GM10248 (cell line): ENCODE data around the gene HSPB2.

Source experiments
- CTCF ChIA-PET: fragments of 300-600 bp; sonication (Branson Sonifier 250); formaldehyde crosslinking; extraction: SDS; loops from one replicate; lab custom pipeline; 2021; ENCODE audit warnings: antibody characterized with exemption; lab: Yijun Ruan, JAX
- POLR2A ChIA-PET: fragments of 350-650 bp; sonication (Branson Sonifier 250); formaldehyde crosslinking; extraction: SDS; loops from one replicate; lab custom pipeline; 2020; ENCODE audit warnings: antibody characterized with exemption; lab: Yijun Ruan, JAX
- DNase-seq: peaks from one replicate; pipeline ENCODE4 v3.0.0; 2012; ENCODE audit errors: extremely low spot score
- CTCF ChIP-seq: IDR thresholded peaks from 2 replicates; pipeline ENCODE4 v1.5.1; 2012; ENCODE audit warnings: mild to moderate bottlenecking, low read depth; ENCODE audit errors: extremely low read depth, missing control alignments, control extremely low read depth

The HSPB2 gene, protein sequence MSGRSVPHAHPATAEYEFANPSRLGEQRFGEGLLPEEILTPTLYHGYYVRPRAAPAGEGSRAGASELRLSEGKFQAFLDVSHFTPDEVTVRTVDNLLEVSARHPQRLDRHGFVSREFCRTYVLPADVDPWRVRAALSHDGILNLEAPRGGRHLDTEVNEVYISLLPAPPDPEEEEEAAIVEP

GRCh38 chr11:111912535-111912934 lies at the start of gene HSPB2:
HSPB2 (plus strand) TSS chr11:111912734; CDS start chr11:111912830, 96 bp downstream.
- CTCF ChIA-PET = no interaction called here
- no peak for TF ChIP-seq CTCF
- POLR2A ChIA-PET = no interaction called here
- DNase-seq = no peak

GRCh38 chr11:111870113-111870512 lies 42.4 kb upstream of the HSPB2 start:
- CTCF ChIA-PET = interaction anchor here (0.7 to 2.8 kb wide), 10 partner anchors 13 to 410 kb away, joined by 3 to 19 read pairs (median 6); no protein-coding TSS in a partner anchor
- DNase-seq = no peak

DNA sequence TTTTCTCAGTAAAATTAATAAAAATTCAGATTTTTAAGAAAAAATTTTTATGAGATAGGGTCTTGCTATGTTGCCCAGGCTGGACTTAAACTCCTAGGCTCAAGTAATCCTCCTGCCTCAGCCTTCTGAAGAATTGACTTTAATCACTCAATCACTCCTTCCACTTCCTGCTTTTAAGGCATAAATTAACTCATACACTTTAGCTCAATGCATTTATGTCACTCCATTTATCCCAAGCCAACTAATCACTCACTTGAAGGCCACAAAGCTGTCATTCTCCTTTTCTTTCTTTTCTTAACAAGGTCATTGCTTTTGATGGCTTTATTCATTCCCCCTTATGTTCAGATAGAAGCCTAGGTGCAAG lies 42.0 kb upstream of the HSPB2 start:
- TF ChIP-seq CTCF = no peak
- CTCF ChIA-PET = interaction anchor here (0.7 to 2.8 kb wide), 14 partner anchors 9 to 409 kb away, joined by 3 to 19 read pairs (median 6); no protein-coding TSS in a partner anchor
- DNase-seq = peak; percentile 13
- POLR2A ChIA-PET = interaction anchor here (0.6 to 1.2 kb wide), 2 partner anchors 12 to 56 kb away, joined by 3 read pairs; no protein-coding TSS in a partner anchor

More at GRCh38 chr11:111870113-111870512, 42.4 kb upstream of the HSPB2 start:
- TF ChIP-seq CTCF = no peak
- POLR2A ChIA-PET = interaction anchor here (1.2 kb wide), 1 partner anchor 57 kb away, joined by 3 read pairs; no protein-coding TSS in a partner anchor

- peak; percentile 87 for DNase-seq
- POLR2A ChIA-PET = interaction anchor here (0.6 to 1.2 kb wide), 2 partner anchors 12 to 56 kb away, joined by 3 read pairs; no protein-coding TSS in a partner anchor
- TF ChIP-seq CTCF = no peak
- CTCF ChIA-PET = interaction anchor here (0.7 to 2.8 kb wide), 19 partner anchors 9 to 411 kb away, joined by 3 to 19 read pairs (median 4); no protein-coding TSS in a partner anchor
Observed at GRCh38 chr11:111870886-111871692, 41.4 kb upstream of the HSPB2 start, which contains the start of gene ALG9. ALG9 (minus strand) TSS chr11:111871581; CDS start chr11:111871482, 99 bp downstream.

- POLR2A ChIA-PET = interaction anchor here (0.6 kb wide), 1 partner anchor 17 kb away, joined by 4 read pairs; no protein-coding TSS in a partner anchor
- CTCF ChIA-PET = interaction anchor here (0.7 to 2.8 kb wide), 16 partner anchors 8 to 411 kb away, joined by 3 to 19 read pairs (median 4); no protein-coding TSS in a partner anchor
- no peak for DNase-seq
- TF ChIP-seq CTCF = no peak
Observed at GRCh38 chr11:111871693-111872161, 40.8 kb upstream of the HSPB2 start.

DNA sequence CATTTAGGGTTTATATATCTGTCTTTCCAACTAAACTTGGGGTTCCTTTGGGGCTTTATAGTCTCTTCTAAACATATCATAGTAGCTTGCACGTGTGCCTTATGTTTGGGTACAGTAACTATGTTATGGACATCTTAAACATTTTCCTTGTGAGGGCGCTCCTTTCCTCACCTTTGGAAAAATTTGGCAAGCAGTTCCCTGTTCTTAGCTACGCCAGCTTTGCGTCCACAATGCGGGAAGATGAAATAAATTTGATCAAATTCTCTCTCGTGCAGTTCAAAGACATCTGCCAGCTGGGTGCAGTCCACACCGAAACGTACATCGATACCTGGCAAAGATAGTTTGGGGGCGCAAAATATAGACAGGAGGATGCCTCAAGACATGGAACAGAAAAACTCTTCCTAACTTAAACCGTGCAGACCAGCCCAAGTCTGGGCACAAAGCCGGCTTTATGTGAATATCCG lies 34.1 kb upstream of the HSPB2 start:
- CTCF ChIA-PET = interaction anchor here (0.9 to 1.0 kb wide), 3 partner anchors 14 to 104 kb away, joined by 3 to 9 read pairs (median 5); no protein-coding TSS in a partner anchor
- no peak for DNase-seq
- POLR2A ChIA-PET = no interaction called here
- TF ChIP-seq CTCF = no peak
